Thoracic aorta (tissue), 2 donors: ENCODE measurements around the gene CUL4B. TPM values are rescaled to one million over a fixed set of nuclear protein-coding genes. Genes with fewer than 3 reads are reported as not detected.
A peak's percentile ranks its signal among the peaks of the same experiment; 100 is the strongest.

Experiments used
- ATAC-seq: fragments of 150-250 bp; one replicate; pipeline ENCODE4 v1.8.0; 2017; ENCODE audit warnings: low read depth; ENCODE audit not compliant: insufficient number of reproducible peaks, low FRiP score
- DNase-seq: peaks from one replicate; pipeline ENCODE4 v3.0.0-alpha.2; 2020; ENCODE audit warnings: low spot score
- H3K27ac ChIP-seq, 2 donors: fragments of 200-600 bp; sonication (generic); 1 replicate in 1 of 2; 2 replicates in 1 of 2; pipeline ENCODE4 v1.5.1; 2016; ENCODE audit warnings: mild to moderate bottlenecking in 2 of 2, moderate library complexity in 2 of 2
- H3K27me3 ChIP-seq: fragments of 200-600 bp; sonication (generic); replicated peaks from 2 replicates; pipeline ENCODE4 v1.6.0; 2016; ENCODE audit warnings: mild to moderate bottlenecking; ENCODE audit not compliant: insufficient read depth
- H3K36me3 ChIP-seq: fragments of 200-600 bp; sonication (generic); one replicate; pipeline ENCODE4 v1.5.1; 2016
- H3K4me1 ChIP-seq, 2 donors: fragments of 200-600 bp; sonication (generic); 1 replicate in 1 of 2; 2 replicates in 1 of 2; pipeline versions ENCODE4 v1.5.1 to v1.6.0; 2016; ENCODE audit warnings: low read depth in 2 of 2, mild to moderate bottlenecking in 1 of 2; ENCODE audit not compliant: control insufficient read depth in 1 of 2
- H3K4me3 ChIP-seq: fragments of 200-600 bp; sonication (generic); 2 replicates; pipeline ENCODE4 v1.5.1; 2016; ENCODE audit warnings: mild to moderate bottlenecking
- H3K9me3 ChIP-seq: fragments of 200-600 bp; sonication (generic); 2 replicates; pipeline ENCODE4 v1.5.1; 2016
- total RNA-seq, 2 donors: library from RNA; depleted of rRNA; stranded (reverse); fragments of >200 nt; gene quantifications; one replicate each; pipeline versions ENCODE4 v1.1.0 to v1.2.3, GENCODE V29; 2016
- TF ChIP-seq, protein P1 (sequence below): fragments of 200-600 bp; sonication (generic); IDR thresholded peaks from one replicate; pipeline ENCODE4 v1.5.1; 2019; ENCODE audit warnings: antibody characterized with exemption

Gene CUL4B
- total RNA-seq, 2 donors from 2014 or later, result 38.7 to 66.2 TPM

- Histone ChIP-seq H3K4me1 (no peaks in the 10 kb centered on the region), H3K27me3 (no peaks in the 10 kb centered on the region), H3K9me3 (no peaks in the 10 kb centered on the region), H3K27ac (peak overlapping the region in 1 of 2 donors; percentile 30), H3K4me3 (no peak overlapping the region), H3K36me3 (no peaks in the 10 kb centered on the region)
- DNase-seq, result no peak
- TF ChIP-seq, protein P1, sequence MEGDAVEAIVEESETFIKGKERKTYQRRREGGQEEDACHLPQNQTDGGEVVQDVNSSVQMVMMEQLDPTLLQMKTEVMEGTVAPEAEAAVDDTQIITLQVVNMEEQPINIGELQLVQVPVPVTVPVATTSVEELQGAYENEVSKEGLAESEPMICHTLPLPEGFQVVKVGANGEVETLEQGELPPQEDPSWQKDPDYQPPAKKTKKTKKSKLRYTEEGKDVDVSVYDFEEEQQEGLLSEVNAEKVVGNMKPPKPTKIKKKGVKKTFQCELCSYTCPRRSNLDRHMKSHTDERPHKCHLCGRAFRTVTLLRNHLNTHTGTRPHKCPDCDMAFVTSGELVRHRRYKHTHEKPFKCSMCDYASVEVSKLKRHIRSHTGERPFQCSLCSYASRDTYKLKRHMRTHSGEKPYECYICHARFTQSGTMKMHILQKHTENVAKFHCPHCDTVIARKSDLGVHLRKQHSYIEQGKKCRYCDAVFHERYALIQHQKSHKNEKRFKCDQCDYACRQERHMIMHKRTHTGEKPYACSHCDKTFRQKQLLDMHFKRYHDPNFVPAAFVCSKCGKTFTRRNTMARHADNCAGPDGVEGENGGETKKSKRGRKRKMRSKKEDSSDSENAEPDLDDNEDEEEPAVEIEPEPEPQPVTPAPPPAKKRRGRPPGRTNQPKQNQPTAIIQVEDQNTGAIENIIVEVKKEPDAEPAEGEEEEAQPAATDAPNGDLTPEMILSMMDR, result no peak
- ATAC-seq, result no peak
Measured at GRCh38 chrX:120517936-120518335, 42.8 kb downstream of the CUL4B start.

DNA sequence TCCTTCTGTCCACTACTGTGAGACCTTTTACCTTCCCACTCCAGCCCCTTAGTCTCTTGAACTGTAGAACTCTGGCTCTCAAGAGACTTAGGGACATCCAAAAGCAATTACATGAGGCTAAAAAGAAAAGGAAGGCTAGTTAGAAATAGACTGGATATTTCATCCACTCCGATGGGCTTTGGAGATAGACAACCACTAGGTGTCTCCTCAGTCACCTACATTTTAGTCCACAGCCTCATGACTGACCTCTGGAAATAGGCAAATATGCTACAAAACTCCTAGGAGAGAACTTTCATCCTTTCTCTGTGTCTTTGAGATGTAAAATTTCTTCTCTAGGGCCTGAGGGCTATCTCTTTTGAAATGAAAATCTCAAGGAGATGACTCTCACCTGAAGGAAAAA lies 46.5 kb downstream of the CUL4B start:
- H3K9me3 ChIP-seq, result no peaks in the 10 kb centered on the region
- H3K36me3 ChIP-seq, result no peaks in the 10 kb centered on the region
- H3K27ac ChIP-seq, result no peak overlapping the region
- ATAC-seq (no peak), DNase-seq (no peak)
- no peaks in the 10 kb centered on the region for H3K4me1 ChIP-seq
- TF ChIP-seq, protein P1, result no peak
- H3K4me3 ChIP-seq, result no peak overlapping the region
- H3K27me3 ChIP-seq, result no peaks in the 10 kb centered on the region

DNA sequence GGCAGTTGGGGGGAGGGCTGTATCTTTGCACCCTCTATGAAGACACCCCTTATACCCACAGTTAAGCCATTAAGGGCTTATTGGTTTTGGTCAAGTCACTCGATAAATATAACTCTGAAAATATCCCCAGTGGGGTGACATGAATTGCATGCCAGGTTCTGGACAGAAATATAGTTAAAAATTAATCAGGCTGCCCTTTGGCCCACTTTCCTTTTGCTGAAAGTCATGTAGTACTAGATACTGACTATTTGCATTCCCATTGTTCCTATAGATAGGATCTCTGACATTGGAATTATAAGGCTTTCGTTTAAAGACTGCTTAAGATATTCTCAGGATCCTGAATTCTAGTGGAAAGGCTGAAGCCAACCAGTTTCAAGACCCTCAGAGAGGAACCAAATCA lies 48.1 kb downstream of the CUL4B start:
- Histone ChIP-seq H3K4me1 (no peaks in the 10 kb centered on the region), H3K9me3 (no peaks in the 10 kb centered on the region), H3K27ac (no peak overlapping the region), H3K4me3 (no peak overlapping the region), H3K36me3 (no peaks in the 10 kb centered on the region), H3K27me3 (no peaks in the 10 kb centered on the region)
- TF ChIP-seq, protein P1, result no peak
- ATAC-seq (no peak), DNase-seq (no peak)

- TF ChIP-seq, protein P1, result no peak
- ATAC-seq, result no peak
- Histone ChIP-seq H3K4me1 (no peaks in the 10 kb centered on the region), H3K27ac (no peak overlapping the region), H3K9me3 (no peaks in the 10 kb centered on the region), H3K4me3 (no peak overlapping the region), H3K36me3 (no peaks in the 10 kb centered on the region), H3K27me3 (no peaks in the 10 kb centered on the region)
- DNase-seq, result no peak
Measured at GRCh38 chrX:120512222-120512621, 48.5 kb downstream of the CUL4B start.

GRCh38 chrX:120504569-120504968 lies 56.2 kb downstream of the CUL4B start:
- DNase-seq (no peak), ATAC-seq (no peak)
- H3K4me3 ChIP-seq, result no peak overlapping the region
- H3K36me3 ChIP-seq, result no peaks in the 10 kb centered on the region
- H3K4me1 ChIP-seq, result no peaks in the 10 kb centered on the region
- H3K27ac ChIP-seq, result no peak overlapping the region
- no peaks in the 10 kb centered on the region for H3K9me3 ChIP-seq
- TF ChIP-seq, protein P1, result no peak
- no peaks in the 10 kb centered on the region for H3K27me3 ChIP-seq
